ENCODE measurements around the gene PARD6A.

PARD6A gene

GRCh38 chr16:67707790-67708189 is 47.0 kb downstream of the PARD6A start:
- Mint-ChIP-seq H3K27me3 (ENCODE audit: low read depth) (no peaks in the 10 kb centered on the region), H3K4me3 (no peak overlapping the region)
- DNase-seq (ENCODE audit: low spot score), result no peak

GRCh38 chr16:67708368-67708771 is 47.6 kb downstream of the PARD6A start:
- Mint-ChIP-seq H3K4me3 (no peak overlapping the region), H3K9me3 (no peaks in the 10 kb centered on the region), H3K27me3 (ENCODE audit: low read depth) (no peaks in the 10 kb centered on the region), H3K27ac (no peak overlapping the region), H3K4me1 (ENCODE audit: low read depth) (peaks cover 7% of the 10 kb centered on the region), H3K36me3 (ENCODE audit: low read depth) (no peaks in the 10 kb centered on the region)
- no peak for DNase-seq (ENCODE audit: low spot score)

More at GRCh38 chr16:67707790-67708189, 47.0 kb downstream of the PARD6A start:
- Mint-ChIP-seq H3K4me1 (ENCODE audit: low read depth) (peaks cover 9% of the 10 kb centered on the region), H3K36me3 (ENCODE audit: low read depth) (no peaks in the 10 kb centered on the region), H3K9me3 (no peaks in the 10 kb centered on the region), H3K27ac (no peak overlapping the region)

DNA sequence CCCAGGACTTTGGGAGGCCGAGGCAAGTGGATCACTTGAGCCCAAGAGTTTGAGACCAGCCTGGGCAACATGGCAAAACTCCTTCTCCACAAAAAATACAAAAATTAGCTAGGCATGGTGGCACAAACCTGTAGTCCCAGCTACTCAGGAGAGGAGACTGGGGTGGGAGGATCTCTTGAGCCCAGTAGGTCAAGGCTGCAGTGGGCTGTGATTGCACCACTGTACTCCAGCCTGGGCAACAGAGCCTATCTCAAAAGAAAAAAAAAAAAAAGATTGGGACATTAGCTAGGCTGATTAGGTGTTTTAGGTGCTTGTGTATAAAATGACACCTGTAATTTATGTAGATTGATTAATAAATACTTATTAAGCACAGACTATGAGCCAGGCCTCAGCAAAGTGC is 48.3 kb downstream of the PARD6A start:
- Mint-ChIP-seq H3K4me3 (no peak overlapping the region), H3K4me1 (ENCODE audit: low read depth) (no peaks in the 10 kb centered on the region), H3K27ac (no peak overlapping the region), H3K36me3 (ENCODE audit: low read depth) (no peaks in the 10 kb centered on the region), H3K9me3 (no peaks in the 10 kb centered on the region), H3K27me3 (ENCODE audit: low read depth) (no peaks in the 10 kb centered on the region)
- DNase-seq (ENCODE audit: low spot score), result no peak

DNA sequence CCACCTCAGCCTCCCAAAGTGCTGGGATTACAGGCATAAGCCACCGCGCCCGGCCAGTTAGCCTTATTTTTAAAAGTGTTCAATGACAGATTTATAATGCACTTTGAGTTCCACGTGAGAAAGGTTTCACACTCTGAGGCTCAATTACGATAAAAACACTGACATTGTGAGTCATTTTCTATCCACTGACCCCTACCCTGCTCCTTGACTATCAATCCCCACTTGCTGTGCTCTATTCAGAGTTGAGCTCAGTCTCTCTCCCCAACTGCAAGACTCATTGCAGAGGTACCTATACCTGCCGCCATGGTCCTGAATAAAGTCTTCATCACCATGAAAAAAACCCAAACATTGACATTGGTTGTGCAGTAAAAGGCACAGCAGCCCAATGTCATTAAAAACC is 49.8 kb downstream of the PARD6A start:
- no peaks in the 10 kb centered on the region for H3K4me1 Mint-ChIP-seq (ENCODE audit: low read depth)
- no peaks in the 10 kb centered on the region for H3K9me3 Mint-ChIP-seq
- H3K4me3 Mint-ChIP-seq, result no peak overlapping the region
- no peaks in the 10 kb centered on the region for H3K36me3 Mint-ChIP-seq (ENCODE audit: low read depth)
- H3K27me3 Mint-ChIP-seq (ENCODE audit: low read depth), result no peaks in the 10 kb centered on the region
- no peak for DNase-seq (ENCODE audit: low spot score)
- H3K27ac Mint-ChIP-seq, result no peak overlapping the region
